D341Med (cell line): ENCODE results near the gene RBM19.
"Not testable (repeated sequence)": the region's sequence is repeated elsewhere in the genome, so short reads cannot be mapped to it uniquely, and the experiment has no call there.

Experiments used
- DNase-seq: peaks from one replicate; pipeline ENCODE4 v3.0.0; 2012; ENCODE audit warnings: low spot score

RBM19 gene

DNA sequence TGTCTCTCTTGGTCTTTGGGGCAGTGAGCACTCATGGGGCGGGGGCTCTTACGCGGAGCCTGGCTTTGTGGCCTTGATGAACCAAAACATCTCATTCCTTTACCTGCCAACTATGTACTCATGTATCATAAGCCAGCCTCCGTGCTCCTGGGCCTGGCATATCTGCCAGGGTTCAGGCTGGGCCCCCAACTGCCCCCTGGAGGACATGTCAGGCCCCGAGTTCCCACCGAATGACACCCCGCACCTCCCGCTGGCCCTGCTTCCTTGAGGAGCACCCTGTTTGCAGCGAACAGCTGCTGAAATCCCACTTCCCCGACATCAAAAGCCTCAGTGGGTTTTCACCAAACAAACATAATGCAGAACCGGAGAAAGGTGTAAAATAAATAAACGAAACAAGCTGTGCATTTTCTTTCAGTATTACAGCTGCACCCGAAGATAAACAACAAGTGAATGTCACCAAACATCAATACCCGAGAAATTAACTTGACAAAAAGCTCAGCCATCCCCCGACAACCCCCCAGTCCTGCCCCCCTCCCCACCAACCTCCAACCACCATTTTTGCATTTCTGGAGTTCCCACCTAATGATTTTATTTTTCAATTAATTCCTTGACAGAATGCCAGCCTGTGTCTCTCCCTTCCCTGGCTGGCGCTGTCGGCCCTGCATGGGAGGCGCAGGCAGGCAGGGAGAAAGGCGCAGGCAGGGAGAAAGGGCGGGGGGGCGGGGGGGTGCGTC lies 139.2 kb downstream of the RBM19 start:
- no peak for DNase-seq

DNA sequence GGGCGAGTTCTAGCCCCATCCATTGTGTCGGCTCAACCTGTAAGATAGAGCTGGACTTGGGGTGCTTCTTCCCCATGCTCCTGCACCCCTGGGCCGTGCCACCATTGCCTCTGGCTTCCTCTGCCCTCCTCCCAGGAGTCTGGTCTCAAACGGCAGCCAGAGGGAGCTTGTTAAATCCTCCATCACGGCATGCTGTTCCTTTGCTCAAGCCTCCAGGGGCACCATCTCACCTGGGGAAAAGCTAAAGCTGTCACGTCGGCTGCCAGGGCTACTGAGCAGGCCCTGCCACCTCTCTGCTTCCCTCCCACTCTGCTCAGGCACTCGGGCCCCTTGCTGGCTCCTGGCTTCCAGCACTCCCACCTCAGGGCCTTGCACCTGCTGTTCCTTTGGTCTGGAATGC lies 140.4 kb downstream of the RBM19 start:
- DNase-seq, result no peak

GRCh38 chr12:113823816-113824215 lies 142.3 kb downstream of the RBM19 start:
- DNase-seq, result no peak

- no peak for DNase-seq
Measured at GRCh38 chr12:113823016-113823415, 143.1 kb downstream of the RBM19 start.

- no peak for DNase-seq
Measured at GRCh38 chr12:113820842-113821241, 145.3 kb downstream of the RBM19 start.

DNA sequence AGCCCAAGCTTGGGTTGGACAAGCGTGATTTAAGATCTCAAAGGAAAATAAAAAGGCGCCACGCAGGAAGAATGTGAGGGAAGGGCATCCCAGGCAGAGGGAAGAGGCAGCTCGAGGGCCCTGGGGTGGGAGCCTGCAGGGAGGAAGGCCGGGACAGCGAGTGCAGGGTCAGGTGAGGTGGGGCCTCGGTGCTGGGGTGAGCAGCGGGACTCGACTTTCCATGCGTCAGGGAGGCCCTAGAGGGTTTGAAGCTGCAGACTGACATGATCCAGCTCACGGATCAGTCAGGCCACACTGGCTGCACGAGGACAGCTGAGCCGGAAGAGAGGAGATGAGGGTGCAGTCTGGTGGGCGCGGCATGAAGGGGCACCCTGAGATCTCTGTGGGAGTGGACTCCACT lies 145.8 kb downstream of the RBM19 start:
- DNase-seq, result no peak

DNA sequence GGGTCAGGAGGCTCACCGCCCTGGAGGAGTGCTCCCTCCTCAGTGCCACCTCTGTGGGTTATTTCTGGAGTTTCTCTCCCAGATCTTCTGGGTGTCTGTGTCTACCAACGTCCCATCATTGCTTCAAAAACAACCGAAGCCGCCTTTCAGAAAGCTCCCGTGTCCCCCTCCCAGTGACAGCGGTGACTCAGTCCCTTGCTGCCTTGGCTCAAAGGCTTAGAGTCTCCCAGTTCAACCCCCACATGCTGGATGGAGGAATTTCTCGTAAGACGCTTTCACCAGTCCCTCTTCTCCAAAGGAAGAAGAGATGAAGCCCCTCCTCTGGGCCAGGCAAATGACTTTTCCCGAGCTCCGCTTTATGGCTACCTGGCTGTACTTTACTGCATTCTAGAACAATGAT lies 146.6 kb downstream of the RBM19 start:
- DNase-seq, result no peak

DNA sequence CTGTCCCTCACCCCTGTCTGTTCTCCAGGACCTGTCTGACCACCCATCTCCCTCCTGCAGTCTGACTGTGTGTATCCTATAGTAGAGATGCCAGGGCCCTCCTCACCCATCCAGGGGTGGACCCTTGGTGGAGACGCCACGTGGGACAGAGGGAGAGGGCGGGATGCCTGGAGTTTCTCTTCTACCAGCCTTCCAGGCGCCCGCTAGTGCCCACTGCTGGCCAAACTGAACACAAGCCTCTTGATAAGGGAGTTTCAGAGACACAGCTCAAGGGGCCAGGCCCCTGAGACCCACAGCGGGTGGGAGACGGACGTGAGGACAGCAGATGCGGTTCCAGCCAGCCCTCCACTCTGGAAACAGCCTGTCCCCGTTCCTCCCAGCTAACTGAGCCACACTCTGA lies 147.3 kb downstream of the RBM19 start:
- peak; percentile 56 for DNase-seq

- no peak for DNase-seq
Measured at GRCh38 chr12:113818283-113818682, 147.8 kb downstream of the RBM19 start.

DNA sequence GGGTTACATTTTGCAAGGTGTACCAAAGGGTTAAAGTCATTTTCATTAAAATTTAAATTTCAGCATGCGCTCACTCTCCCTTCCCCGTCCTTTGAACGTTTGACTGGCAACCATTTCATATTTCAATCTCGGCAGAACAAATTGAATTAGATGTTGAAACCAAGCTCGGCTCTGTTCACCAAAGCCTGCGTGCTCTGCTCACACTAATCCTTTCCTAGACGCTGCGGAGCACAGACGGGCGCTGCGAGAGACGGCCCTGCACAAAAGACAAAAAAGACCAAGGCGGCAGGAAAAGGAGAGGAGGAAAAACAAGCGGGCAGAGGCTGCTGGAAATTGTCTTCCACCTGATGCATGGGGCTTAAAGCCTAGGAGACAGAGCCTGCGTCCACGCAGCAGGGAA lies 149.3 kb downstream of the RBM19 start:
- DNase-seq, result no peak

- no peak for DNase-seq
Measured at GRCh38 chr12:113815031-113815430, 151.1 kb downstream of the RBM19 start.

GRCh38 chr12:113813229-113813541 lies 152.9 kb downstream of the RBM19 start:
- no peak for DNase-seq

DNA sequence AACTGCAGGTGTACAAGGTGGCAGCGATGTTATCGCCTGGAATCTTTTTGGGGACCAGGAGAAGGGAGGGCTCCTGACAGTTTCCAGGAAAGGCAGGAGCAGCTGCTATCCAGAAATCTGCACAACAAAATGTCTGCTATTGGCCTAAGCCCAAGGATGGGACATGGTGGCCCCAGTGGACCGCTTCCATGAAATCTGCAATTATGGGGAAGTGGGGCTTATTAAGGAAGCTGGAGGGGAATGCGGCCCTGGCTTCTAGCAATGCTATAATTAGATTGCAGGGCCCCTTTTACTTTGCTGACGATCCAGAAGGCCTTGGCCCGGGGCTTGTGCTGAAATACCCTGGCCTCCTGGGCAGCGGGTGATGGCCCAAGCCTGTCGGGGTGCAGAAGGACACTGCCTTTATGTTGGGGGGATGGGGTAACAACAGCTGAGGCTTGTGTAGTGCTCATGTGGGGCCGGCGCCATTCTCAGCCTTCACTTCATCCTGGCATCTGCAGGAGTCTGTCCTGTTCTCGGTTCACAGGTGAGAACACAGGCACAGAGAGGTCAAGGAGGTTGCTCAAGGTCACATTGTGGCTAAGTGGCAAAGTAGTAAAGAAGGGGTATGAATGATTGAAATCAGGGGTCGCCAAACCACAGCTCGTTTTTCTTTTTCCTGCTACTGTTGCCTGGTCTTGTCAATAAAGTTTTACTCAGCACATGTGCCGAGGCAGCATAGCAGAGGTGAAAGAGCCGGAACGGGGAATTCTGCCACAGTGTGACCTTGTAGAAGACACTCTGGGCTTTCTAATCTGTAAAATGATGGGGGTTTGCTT lies 153.5 kb downstream of the RBM19 start:
- DNase-seq, result no peak

- DNase-seq, result not testable (repeated sequence)
Measured at GRCh38 chr12:113809462-113810220, 156.5 kb downstream of the RBM19 start.

- no peak for DNase-seq
Measured at GRCh38 chr12:113808095-113808951, 157.8 kb downstream of the RBM19 start.

GRCh38 chr12:113805673-113806072 lies 160.5 kb downstream of the RBM19 start:
- no peak for DNase-seq

DNA sequence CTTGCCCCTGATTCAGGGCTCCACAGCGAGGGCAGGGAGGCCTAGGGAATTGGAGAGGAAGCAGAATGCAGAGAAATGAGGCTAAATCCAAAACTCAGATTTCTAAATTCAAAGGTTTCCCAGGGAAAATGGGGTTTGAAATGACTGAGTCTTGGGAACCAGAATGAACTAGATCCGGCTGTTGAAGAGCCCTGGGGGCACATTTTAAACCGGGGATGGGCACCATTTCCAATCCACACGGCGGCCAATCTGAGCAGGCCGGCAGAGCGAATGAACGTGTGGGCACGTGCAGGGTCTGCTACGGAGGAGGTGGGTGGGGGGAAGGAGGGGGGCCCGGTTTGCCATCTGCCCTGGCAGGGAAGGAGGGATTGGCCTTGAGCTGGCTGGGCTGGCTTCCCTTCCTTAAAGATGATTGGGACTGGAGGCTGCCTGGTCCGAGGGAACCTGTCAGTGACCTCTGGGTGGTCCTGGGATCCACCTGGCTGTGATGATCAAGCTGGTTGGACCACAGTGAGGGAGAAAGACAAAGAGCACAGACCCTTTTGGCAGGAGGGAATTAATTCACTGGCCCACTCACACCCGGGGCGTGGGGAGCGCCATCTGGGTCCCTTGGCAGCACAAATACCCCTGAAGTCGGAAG lies 161.0 kb downstream of the RBM19 start:
- DNase-seq, result no peak

DNA sequence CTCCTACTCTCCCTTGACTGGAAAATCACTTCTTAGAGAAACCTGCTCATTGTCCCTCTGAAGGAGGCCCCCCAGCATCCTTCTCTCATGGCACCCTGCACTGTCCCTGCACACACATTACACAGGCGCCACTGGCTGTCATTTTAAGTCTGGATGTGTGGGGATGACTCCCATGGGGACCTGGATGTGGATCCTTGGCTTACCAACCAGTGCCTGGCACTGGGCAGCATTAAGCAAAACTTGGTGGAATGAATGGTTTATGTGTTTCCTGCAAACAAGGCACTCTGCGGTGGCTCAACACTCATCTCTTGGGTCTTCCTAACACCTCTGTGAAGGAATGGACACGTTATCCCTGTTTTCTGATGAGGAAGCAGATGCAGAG lies 162.4 kb downstream of the RBM19 start:
- no peak for DNase-seq

GRCh38 chr12:113802966-113803758 lies 163.0 kb downstream of the RBM19 start:
- DNase-seq, result no peak

DNA sequence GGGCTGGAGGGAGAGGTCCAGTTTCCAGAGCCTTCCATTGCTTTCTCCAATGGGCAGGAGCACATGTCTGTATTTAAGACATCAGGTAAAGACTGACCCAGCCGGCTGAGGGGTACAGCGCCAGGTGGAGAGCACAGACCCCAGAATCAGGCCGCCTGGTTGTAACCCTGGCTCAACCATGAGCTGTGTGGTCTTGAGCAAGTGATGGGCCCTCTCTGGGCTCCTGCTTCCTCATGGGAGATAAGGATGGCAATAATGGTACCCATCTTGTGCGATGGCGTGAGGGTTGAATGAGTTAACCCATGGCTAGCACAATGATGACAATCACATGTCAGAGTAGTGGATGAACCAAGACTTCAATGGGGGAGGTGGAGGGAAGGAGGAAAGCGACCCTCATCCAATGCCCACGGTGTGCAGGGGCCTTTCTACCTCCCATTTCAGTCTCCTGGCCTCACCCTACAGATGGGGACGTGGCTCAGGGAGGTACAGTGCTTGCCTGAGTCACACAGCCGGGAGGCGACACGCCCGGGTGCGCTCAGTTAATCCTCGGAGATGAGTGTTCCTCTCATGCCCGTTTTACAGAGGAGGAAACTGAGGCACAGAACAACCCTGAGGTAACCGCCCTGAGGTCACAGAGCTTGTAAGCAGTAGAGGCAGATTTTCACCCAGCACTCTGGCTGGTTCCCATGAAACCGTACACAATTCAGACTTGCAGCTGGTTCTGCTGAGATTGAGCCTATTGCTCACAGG lies 163.9 kb downstream of the RBM19 start:
- no peak for DNase-seq
